OCI-M1 (cell line): ENCODE results near the gene PTPRE.

Experiments
- DNase-seq: peaks from one replicate; lab custom pipeline; 2025; lab: John Stamatoyannopoulos, UW

Gene PTPRE

DNA sequence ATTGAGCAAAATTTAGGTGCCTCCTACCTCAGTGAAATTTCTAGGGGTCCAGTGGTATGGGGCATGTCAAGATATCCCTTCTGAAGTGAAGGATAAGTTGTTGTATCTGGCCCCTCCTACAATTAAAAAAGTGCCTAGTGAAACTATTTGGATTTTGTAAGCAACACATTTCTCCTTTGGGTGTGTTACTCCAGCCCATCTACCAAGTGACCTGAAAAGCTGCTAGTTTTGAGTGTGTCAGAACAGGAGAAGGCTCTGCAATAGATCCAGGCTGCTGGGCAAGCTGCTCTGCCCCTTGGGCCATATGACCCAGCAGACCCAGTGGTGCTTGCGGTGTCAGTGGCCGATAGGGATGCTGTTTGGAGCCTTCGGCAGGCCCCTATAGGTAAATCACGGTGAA, 46.0 kb downstream of the PTPRE start:
- DNase-seq, result no peak

DNA sequence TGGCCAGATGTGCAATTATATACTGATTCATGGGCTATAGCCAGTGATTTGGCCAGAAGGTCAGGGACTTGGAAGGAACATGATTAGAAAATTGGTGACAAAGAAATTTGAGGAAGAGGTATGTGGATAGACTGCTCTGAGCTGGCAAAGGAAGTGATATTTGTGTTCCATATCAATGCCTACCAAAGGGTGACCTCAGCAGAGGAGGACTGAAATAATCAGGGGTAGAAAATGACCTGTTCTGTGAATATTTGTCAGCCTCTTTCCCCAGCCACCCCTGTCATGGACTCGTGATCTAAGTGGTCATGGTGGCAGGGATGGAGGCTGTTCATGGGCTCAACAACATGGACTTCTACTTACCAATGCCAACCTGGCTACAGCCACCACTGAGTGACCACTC, 47.0 kb downstream of the PTPRE start:
- no peak for DNase-seq

DNA sequence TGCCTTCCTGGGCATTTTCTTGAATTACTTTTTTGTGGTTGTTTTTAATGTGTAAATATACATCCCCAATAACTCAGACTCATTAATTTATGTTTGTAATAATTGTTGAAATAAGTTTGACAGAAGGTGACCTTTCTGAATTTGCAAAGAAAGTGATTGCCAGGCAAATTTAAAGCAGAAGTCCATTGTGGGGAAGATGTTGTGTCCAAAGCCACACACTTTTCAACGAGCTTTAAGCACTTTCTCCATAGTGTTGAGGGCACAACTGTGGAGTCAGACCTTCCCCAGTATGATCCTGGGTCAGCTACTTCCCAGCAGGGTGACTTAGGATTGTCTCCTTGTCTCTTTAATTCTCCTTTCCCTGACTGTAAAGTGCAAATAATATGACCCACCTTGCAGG, 52.5 kb downstream of the PTPRE start:
- no peak for DNase-seq

DNA sequence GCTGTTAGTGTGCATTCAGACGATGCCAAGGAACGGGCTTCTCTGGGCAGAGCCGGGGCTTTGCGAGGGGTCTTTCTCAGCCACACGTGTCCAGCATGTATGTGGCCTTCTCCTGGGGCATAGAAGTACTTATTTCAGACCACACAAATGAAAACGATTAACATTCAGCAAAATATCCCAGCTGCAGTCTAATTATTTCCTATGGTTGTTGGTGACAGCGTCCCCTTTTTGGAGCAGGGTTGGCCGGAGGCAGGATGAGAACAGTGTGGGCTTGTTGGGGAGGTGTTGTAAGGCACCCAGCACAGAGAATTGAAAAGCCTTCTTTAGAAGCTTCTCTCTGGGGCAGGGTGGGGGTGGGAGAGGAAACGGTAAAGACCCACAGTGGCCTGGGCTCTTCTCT, 54.2 kb downstream of the PTPRE start:
- no peak for DNase-seq

DNA sequence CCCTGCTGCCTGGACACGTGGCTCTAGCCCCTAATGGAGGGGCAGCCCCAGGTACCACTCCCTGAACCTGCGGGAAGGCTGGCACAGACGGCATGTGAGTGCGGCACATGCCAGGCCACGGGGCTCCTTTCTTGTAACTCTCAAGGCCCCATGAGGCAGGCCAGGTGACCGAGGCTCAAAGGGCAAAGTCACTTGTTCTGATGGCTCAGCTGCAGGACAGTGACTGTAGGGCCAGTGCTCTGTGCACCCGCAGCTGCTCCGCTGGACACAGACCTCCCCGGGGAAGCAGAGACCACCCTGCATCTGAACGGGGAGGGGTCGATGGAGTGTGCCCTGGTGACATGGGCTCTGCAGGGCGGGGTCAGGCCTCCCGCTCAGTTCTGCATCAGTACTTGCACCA, 55.3 kb downstream of the PTPRE start:
- DNase-seq, result no peak

DNA sequence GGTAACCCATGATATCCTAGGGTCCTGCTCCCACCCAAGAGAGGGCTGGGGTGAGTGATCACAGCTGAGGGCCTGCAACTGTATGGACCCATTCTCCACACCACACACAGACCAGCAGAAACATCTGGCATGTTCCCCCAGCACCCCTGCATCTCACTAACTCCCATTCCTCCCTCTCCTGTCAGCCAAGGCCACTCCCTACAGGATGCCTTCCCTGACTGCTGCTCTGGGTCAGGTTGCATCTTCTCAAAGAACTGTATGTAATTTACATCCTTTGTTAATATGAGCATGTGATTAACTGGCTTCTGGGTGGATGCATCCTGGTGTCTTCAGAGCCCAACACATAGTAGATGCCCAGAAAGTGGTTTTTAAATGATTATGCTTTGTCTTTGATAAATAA, 56.2 kb downstream of the PTPRE start:
- DNase-seq, result no peak

DNA sequence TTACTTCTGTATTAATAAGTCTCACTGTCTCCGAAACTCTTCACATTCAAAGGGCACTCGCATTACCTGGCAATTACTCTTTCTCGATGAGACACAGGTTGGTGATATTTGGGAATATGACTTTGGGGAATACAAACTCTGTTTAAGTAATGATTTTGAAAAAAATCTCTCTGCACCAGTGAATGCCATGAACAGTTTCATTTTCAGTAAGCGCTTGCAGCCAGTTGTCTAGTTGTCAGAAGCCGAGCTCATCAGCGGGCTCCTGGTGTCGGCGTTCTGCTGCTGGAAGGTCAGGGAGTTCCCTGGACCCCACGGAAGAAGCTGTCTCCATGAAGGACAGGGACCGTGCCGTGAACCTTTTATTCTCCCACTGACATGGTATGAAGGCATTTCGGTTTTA, 57.7 kb downstream of the PTPRE start:
- no peak for DNase-seq

DNA sequence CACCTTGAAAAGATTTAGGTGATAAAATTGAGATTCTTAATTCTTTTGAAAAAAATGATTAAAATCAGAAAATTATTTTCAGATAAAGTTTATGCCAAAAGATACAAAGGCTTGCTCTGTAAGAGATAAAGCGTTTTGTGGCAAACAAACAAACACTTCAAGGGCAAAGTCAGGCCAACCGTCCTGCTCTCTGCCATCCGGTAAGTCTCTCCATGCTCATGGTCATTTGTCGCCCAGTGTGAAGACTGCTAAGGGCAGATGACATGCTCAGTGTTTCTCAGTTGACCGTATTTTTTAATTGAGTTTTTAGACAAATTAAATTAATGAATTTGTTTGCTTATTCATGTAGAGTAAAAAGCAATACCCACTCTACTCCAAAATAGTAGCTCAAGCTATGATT, 60.0 kb downstream of the PTPRE start:
- DNase-seq, result no peak

DNA sequence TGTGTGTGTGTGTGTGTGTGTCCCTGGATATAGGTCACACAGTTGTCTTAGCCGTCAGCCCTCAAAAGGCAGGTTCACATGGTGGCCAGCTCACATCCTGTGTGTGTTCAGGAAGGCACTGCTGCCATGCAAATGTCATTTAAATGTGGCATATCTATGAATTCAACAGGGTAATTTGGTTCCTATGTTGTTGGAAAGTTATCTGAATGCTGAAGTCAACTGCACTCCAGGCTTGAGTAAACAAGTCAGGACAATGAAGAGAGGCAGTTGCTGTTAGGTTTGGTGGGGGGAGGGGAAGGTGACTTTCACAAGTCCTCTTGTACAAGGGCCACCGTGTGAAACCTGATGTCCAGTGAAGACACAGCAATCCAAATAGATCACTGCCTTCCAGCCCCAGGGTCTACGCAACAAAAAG, 61.1 kb downstream of the PTPRE start:
- no peak for DNase-seq

DNA sequence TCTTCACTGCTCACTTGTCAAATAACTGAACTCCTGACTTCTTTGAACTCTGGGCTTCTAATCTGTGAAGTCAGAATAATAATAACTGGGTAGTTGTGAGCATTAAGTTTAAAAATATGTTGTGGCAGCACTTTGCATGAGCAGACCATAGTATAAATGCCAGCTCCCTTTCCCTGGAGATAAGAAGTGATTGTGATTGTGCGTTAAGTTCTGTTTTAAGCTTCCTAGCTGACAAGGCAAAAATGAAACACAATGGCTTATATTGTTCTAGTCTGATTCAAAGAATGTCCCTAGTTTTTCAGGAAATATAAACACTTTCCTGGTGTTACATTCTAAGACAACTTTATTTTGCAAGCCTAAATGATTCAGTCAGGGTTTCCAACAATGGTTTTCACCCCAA, 61.8 kb downstream of the PTPRE start:
- DNase-seq, result no peak

DNA sequence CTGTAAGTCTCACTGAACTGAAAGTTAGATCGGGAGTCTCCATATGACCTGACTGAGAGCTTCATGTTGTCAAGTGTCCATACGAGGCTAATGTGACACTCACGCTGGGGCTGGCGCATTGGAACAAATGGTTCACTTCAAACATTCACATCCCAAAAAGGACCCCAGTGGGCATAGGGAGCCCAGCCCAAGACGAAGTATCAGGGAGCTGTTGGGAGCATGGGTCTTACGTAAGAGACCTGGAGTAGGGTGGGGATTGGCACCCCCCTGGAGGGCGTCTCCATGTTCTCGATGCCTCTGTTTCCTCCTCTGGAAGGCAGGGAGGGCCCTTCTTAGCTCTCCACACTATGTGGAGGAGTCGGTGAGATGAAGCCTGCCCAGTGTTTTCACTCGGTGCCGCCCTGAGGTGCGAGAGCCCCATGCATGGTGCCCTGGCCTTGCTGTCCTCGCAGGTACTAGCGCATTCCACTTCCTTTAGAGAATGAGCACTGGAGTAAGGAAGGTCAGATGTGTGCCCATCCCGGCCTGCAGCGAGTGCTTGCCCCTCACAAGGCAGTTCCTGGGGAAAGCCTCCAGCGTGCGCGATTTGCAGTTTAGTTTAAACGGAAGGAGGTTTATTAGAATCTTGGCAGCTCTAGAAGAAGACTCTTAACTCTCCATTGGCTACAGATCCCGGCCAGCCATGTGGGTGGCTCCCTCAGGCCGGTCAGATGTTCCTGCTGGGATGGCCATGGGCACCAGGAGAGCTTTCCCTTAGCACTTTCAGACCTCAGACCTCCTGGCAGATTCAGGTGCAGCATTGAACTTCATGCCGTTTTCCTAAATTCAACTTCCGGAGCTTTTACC, 64.4 kb downstream of the PTPRE start:
- DNase-seq, result no peak

DNA sequence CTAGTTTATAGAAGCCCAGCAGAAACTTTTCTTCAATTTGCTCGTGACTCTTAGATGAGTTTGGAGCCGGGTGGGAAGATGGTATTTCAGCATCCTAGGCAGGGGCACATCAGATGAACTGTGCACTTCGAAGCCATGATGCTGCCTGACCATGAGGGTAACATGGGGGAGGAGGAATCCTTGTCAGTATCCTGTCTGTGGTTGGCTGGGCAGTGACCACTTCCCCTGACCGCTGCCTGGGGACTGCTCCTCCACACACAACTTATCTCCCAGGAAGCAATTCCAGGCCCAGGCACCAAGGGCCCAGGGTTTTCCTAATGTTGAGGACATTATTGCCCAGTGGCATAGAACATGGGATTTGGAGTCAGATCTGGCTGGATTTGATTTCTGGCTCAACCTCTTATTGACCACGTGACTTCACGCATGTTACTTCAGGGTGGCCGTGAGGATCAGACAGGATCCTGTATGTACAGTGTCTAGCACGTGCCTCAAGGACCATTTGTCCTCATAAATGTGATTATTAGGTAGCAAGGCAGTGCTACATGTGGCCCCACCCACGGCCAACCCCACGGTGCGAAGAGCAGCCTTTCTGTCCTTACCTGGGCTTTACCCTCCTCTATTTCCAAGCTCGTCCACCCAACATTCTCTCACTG, 65.2 kb downstream of the PTPRE start:
- no peak for DNase-seq

DNA sequence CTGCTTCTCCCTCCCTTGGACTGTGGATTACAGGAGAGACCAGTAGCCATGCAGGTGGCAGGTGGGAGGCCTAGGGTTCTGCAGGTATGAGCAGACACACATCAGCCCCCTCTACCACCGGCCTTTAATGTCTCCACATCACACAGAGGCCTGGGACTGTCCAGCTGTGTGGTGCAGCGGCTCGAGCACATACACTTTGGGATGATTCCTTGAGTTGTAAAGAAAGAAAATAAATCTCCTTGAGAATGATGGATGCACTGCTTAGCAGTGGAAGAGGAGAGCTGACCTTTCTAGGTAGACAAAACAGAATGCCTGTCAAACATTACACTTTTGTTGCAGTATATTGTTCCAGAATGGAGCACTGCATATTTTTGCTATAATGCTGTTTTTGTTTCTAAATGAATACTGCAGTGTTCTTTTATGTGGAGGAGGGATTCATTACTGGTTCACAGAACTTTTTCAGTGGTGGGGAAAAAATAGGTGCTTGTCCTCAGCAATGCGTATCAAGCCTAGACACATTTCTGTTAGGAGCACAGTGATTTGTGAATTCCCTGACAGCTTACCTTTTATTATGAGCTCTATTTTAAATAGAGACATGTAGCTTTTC, 66.0 kb downstream of the PTPRE start:
- no peak for DNase-seq

DNA sequence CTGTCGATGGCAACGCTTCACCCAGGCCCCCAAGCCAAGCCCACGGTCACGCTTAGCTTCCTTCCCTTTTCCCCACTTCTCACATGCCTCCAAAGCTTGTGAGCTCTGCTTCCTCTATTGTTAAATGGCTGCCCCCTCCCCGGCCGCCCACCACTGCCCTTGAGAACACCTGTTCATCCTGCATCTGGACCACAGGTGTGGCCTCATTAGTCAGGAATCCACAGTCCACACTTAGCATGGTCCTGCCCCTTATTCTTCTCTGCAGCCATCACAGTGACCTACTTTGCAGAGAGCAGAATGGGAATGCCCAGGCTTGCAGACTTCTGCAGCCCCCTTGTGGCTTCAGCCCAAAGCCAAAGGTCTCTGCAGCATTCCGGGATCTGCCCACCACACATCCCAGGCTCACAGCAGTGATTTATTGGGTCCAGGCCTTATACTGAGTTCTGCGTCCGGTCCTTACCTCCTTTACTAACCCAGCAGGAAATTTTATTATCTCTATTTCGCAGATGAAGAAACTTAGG, 66.9 kb downstream of the PTPRE start:
- DNase-seq, result no peak

DNA sequence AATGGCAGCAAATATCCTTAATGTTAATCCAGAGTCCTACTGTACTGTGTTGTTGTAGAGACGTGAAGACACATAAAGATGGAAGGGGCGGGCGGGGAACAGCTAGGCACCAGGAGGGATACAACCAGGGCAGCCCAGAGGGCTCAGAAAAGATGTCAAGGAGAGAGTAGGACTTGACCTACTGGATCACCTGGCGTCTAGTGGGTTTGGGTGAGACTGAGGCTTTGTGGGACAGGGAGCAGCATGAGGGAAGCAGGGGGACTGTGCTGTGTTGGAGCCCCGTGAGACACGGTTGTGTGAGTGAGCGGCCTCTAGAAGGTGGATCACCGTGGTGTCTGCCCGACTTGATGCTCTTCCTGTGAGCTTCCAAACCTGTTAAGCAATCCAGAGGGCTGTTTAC, 68.0 kb downstream of the PTPRE start:
- no peak for DNase-seq

DNA sequence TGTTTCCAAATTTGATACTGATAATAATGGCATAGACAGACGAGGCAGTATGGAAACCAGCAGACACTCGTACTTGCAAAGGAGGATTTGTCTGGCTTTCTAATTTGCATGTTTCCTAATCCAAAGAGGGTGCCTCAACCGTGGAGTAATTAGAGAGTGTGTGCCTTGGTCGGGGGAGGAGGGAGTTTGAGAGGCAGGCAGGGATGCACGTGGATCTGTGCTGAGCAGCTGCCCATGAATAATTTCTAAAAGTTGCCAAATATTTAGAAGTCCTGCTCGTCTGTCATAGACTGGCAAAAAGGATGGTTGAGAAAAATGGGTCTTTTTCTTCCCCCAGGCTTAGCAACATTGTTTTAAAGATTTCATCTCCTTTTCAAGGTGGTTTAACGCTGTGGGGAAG, 69.4 kb downstream of the PTPRE start:
- DNase-seq, result no peak

DNA sequence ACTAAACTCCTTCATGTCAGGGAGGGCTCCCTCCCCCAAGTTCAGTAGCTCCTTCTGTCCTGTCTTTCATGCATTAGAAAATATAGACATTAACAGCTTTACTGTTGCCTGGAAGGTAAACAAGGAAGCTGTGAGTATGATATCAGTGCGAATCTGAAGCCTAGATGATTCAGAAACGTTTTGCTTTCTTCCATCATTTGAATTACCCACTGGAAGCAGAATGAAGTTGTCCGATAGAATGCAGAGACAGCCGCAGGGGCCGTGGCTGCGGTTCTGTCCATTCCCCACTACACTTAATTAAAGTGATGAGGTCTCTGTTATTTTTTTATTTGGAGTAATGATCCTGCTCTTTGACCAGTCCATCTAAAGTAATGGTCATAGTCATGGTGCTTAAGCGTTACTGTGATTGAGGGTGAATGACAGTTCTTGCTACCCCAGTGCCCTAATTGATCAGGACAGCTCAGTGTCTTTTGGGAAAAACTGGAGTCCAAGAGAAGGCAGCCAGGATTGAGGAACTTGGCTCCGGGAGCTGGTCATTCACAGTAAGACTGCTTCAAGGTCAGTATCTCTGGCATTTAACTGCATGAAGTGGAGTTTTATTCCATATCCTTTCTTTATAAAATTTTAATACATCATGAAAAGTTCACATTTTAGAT, 69.9 kb downstream of the PTPRE start:
- no peak for DNase-seq

DNA sequence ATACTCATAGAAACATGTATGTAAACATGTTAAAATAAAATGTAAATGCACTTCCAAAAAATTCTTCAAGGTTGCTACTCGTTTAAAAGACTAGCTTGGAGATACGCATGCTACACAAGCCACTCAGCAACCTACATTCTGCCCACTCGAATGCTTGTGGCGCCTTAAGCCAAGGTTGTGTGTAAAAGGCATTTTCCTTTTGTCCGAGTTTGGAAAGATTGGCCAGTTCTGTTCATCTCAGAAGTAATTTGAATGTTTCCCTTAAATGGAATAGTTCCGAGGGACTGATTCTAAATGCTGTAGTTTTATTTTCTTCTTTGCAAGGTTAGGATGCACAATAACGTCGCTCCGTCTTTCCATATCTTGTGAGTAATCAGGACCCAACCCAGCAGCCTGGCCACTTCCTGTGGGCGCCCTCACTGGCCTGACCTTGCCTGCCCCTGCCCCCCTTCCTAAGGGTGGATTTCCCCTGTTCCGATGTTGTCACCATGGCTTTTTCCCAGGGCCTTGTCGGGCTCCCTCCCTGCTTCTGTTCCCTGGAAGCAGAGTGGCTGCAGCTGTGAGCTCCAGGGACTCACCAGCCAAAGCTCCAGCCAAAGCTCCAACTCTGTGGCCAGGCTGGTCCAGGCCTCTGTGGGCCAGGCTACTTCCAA, 70.6 kb downstream of the PTPRE start:
- DNase-seq, result peak; percentile 8

DNA sequence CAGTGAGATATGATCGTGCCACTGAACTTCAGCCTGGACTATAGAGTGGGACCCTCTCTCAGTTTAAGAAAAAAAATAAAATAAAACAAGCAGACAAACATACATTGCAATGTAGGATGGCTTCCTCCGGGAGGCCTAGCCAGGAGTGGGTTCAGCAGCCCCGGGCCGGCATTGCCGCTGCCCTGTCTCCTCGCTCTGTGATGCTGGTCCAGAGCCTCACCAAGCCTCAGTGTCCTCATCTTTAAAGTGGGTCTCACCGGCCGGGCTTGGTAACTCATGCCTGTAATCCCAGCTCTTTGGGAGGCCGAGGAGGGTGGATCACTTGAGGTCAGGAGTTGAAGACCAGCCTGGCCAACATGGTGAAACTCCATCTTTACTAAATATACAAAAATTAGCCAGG, 71.6 kb downstream of the PTPRE start:
- no peak for DNase-seq

DNA sequence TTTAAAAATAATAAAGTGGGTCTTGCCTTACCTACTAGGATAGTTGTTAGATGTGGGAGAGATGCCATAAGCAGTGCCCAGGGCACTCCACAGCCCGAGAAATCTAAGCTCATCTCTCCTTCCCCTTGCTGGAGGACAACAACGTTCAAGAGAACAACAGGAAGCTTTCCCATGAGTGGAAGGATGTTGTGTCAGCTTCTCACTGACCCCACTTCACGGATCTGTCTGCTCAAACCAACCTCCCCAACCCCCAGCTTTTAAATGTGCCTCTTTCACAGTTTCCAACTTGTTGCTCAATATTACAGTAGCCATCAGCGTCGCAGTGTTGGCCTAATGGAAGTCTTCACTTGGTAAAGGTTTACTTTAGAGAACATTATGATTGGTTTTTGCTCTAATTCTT, 72.1 kb downstream of the PTPRE start:
- DNase-seq, result no peak

DNA sequence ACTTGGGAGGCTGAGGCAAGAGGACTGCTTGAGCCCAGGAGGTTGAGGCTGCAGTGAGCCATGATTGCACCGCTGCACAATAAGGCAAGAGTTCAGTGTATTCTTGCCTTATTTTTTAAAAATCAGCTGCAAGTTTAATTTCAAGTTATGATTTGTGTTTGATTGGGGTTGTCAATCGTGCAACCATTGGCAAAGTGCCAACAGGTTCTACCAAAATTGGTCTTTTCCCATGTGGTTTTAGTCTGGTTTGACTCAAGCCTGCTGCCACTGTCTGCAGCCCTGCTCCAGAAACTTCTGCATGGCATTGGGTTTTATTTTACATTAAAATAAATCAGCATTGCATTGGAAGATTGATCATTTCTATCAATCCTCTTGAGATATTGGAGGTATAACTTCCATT, 72.7 kb downstream of the PTPRE start:
- DNase-seq, result no peak

DNA sequence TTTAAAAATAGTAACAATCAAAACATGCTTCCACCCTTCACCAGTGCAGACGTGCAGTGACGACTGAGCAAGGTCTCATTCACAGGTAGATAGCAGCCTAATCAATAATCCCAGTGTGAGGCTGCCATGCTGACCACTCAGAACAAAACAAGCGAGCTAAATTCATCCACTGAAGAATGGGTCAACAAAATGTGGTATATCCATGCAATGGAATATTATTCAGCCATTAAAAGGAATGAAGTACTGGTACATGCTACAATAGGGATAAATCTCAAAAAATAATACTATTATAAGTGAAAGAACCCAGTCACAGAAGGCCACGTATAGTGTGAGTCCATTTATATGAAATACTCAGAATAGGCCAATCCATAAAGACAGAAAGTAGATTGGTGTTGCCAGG, 74.0 kb downstream of the PTPRE start:
- DNase-seq, result no peak
